Measurements from ENCODE around the gene SCYL3. TPM values are rescaled to one million over a fixed set of nuclear protein-coding genes. Genes with fewer than 3 reads are reported as not detected.
"Not testable (repeated sequence)": the region's sequence is repeated elsewhere in the genome, so short reads cannot be mapped to it uniquely, and the experiment has no call there.

The SCYL3 gene
- total and polyA plus RNA-seq, 2 donors (not counting 1 experiment from before 2014, with no cell fraction given), result 7.2 to 11.7 TPM

DNA sequence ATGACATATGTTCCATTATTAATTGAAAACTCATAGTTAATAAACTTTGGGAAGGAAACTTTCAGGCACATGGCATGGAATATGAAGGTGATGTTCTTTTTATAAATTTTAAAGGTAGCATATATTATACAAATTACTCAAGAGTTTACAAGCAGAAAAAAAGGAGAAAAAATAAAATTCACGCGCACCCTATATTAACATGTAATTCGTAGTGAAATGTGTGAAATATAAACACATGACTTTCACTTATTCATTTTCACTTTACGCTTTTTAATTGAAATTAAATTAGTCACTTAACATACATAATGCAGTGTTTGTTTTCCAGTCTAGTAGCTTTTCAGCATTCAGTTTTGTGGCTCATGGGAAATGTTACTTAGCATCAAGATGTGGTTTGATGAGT is 27.4 kb upstream of the SCYL3 start:
- H3K9ac ChIP-seq (ENCODE audit: insufficient read depth, low read length), result no peak overlapping the region
- H3K4me2 ChIP-seq (ENCODE audit: extremely low read depth, insufficient read depth, low read length), result no peak overlapping the region
- no peaks in the 10 kb centered on the region for H3K4me1 ChIP-seq (ENCODE audit: control insufficient read depth, extremely low read depth, insufficient read depth, low read length)
- no peaks in the 10 kb centered on the region for H3K9me3 ChIP-seq (ENCODE audit: control insufficient read depth, insufficient read depth, low read depth, low read length)
- DNase-seq (ENCODE audit: low read depth in 2 of 2), result no peak
- H3K79me2 ChIP-seq (ENCODE audit: control insufficient read depth, insufficient read depth, low read length), result no peaks in the 10 kb centered on the region
- no peaks in the 10 kb centered on the region for H4K20me1 ChIP-seq (ENCODE audit: control insufficient read depth, extremely low read depth, insufficient read depth, low read length)
- H2AFZ ChIP-seq (ENCODE audit: low read length), result no peak overlapping the region
- H3K4me3 ChIP-seq (replicated peaks in 1 of 4; ENCODE audit: control extremely low read depth in 1 of 4, insufficient read depth in 1 of 4, low read depth in 3 of 4, low read length in 4 of 4), result no peak overlapping the region
- no peaks in the 10 kb centered on the region for H3K27me3 ChIP-seq (ENCODE audit: control insufficient read depth, insufficient read depth, low read length)
- no peak for TF ChIP-seq EZH2 (IDR thresholded peaks at IDR 0.05; ENCODE audit: low read length, missing control alignments)
- TF ChIP-seq, protein P1, sequence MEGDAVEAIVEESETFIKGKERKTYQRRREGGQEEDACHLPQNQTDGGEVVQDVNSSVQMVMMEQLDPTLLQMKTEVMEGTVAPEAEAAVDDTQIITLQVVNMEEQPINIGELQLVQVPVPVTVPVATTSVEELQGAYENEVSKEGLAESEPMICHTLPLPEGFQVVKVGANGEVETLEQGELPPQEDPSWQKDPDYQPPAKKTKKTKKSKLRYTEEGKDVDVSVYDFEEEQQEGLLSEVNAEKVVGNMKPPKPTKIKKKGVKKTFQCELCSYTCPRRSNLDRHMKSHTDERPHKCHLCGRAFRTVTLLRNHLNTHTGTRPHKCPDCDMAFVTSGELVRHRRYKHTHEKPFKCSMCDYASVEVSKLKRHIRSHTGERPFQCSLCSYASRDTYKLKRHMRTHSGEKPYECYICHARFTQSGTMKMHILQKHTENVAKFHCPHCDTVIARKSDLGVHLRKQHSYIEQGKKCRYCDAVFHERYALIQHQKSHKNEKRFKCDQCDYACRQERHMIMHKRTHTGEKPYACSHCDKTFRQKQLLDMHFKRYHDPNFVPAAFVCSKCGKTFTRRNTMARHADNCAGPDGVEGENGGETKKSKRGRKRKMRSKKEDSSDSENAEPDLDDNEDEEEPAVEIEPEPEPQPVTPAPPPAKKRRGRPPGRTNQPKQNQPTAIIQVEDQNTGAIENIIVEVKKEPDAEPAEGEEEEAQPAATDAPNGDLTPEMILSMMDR (conservative IDR thresholded peaks at IDR 0.05 in 1 of 2, IDR thresholded peaks at IDR 0.05 in 1 of 2; ENCODE audit: low read depth in 1 of 2, low read length in 2 of 2), result no peak
- no peaks in the 10 kb centered on the region for H3K36me3 ChIP-seq (ENCODE audit: control insufficient read depth, insufficient read depth, low read length)
- no peak overlapping the region for H3K27ac ChIP-seq (ENCODE audit: insufficient read depth, low read length)

DNA sequence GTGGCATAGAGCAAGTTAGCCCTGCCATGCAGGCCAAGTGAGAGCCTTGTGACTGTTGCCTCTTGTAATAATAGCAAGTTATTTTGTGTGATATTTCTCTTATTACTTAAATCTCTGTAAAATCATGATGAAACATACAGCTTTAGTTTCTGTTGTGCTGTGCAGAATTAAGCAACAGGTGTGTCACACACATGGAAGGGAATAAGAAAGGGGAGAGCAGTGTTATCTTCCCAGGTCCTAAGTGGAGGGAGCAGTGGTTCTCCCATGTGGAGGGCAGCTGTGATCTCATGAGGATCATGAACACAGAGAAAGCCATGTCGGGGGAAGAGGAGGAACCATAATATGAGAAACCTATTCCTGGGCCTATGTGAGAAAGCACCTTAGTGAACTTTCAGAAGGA is 25.2 kb upstream of the SCYL3 start:
- Histone ChIP-seq H3K27ac (ENCODE audit: insufficient read depth, low read length) (no peak overlapping the region), H3K36me3 (ENCODE audit: control insufficient read depth, insufficient read depth, low read length) (no peaks in the 10 kb centered on the region), H3K27me3 (ENCODE audit: control insufficient read depth, insufficient read depth, low read length) (no peaks in the 10 kb centered on the region), H3K9ac (ENCODE audit: insufficient read depth, low read length) (no peak overlapping the region), H3K4me2 (ENCODE audit: extremely low read depth, insufficient read depth, low read length) (no peak overlapping the region), H3K9me3 (ENCODE audit: control insufficient read depth, insufficient read depth, low read depth, low read length) (no peaks in the 10 kb centered on the region), H3K79me2 (ENCODE audit: control insufficient read depth, insufficient read depth, low read length) (no peaks in the 10 kb centered on the region), H3K4me1 (ENCODE audit: control insufficient read depth, extremely low read depth, insufficient read depth, low read length) (peaks cover 2% of the 10 kb centered on the region), H2AFZ (ENCODE audit: low read length) (no peak overlapping the region), H3K4me3 (replicated peaks in 1 of 4; ENCODE audit: control extremely low read depth in 1 of 4, insufficient read depth in 1 of 4, low read depth in 3 of 4, low read length in 4 of 4) (no peak overlapping the region), H4K20me1 (ENCODE audit: control insufficient read depth, extremely low read depth, insufficient read depth, low read length) (no peaks in the 10 kb centered on the region)
- no peak for DNase-seq (ENCODE audit: low read depth in 2 of 2)
- TF ChIP-seq, protein P1 (conservative IDR thresholded peaks at IDR 0.05 in 1 of 2, IDR thresholded peaks at IDR 0.05 in 1 of 2; ENCODE audit: low read depth in 1 of 2, low read length in 2 of 2), result no peak
- TF ChIP-seq EZH2 (IDR thresholded peaks at IDR 0.05; ENCODE audit: low read length, missing control alignments), result no peak

DNA sequence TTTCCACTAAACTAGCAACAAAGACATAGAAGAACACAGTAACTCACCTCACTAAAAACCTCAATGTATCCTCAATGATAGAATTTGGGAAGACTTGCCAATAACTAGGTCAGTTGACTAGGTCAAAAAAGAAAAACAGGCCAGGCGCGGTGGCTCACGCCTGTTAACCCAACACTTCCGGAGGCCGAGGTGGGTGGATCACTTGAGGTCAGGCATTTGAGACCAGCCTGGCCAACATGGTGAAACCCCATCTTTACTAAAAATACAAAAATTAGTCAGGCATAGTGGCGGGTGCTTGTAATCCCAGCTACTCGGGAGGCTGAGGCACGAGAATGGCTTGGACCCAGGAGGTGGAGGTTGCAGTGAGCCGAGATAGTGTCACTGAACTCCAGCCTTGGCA is 24.5 kb upstream of the SCYL3 start:
- H3K4me2 ChIP-seq (ENCODE audit: extremely low read depth, insufficient read depth, low read length); H3K79me2 ChIP-seq (ENCODE audit: control insufficient read depth, insufficient read depth, low read length); H3K36me3 ChIP-seq (ENCODE audit: control insufficient read depth, insufficient read depth, low read length); H3K27me3 ChIP-seq (ENCODE audit: control insufficient read depth, insufficient read depth, low read length); DNase-seq (ENCODE audit: low read depth in 2 of 2); H4K20me1 ChIP-seq (ENCODE audit: control insufficient read depth, extremely low read depth, insufficient read depth, low read length); H3K4me3 ChIP-seq (replicated peaks in 1 of 4; ENCODE audit: control extremely low read depth in 1 of 4, insufficient read depth in 1 of 4, low read depth in 3 of 4, low read length in 4 of 4); H3K9ac ChIP-seq (ENCODE audit: insufficient read depth, low read length); H3K27ac ChIP-seq (ENCODE audit: insufficient read depth, low read length); H3K9me3 ChIP-seq (ENCODE audit: control insufficient read depth, insufficient read depth, low read depth, low read length); H2AFZ ChIP-seq (ENCODE audit: low read length); H3K4me1 ChIP-seq (ENCODE audit: control insufficient read depth, extremely low read depth, insufficient read depth, low read length): not testable (repeated sequence)
